ENCODE results near the gene CORO1C. TPM values are rescaled to one million over a fixed set of nuclear protein-coding genes. Genes with fewer than 3 reads are reported as not detected.

The CORO1C gene
- polyA plus RNA-seq (2013), result 69.5 TPM

GRCh38 chr12:108731105-108731865 is at the start of gene CORO1C:
CORO1C (minus strand) TSS chr12:108731518; CDS start chr12:108701318, 30,200 bp downstream.
- H3K4me1 ChIP-seq (ENCODE audit: control extremely low read depth in 1 of 4, control insufficient read depth in 4 of 4, insufficient read depth in 4 of 4, low read length in 3 of 4), result peaks cover 20 to 45% (median 32%) of the 10 kb centered on the region in 4 experiments
- under 1% methylated on average over 64 of the region's 85 CpGs for WGBS (ENCODE audit: insufficient coverage)
- no peaks in the 10 kb centered on the region for H3K27me3 ChIP-seq (replicated peaks in 2 of 5; ENCODE audit: control insufficient read depth in 4 of 5, insufficient read depth in 5 of 5, low read length in 4 of 5)
- peak within 1 kb of the TSS; percentile 66 to 85 for H3K27ac ChIP-seq (ENCODE audit: insufficient read depth in 1 of 2, low read depth in 1 of 2, low read length in 2 of 2, poor library complexity in 1 of 2, severe bottlenecking in 2 of 2)
- ChIA-PET CTCF (interaction anchor here (0.7 to 2.0 kb wide), 12 partner anchors 11 to 64 kb away, joined by 3 to 11 read pairs (median 4); no protein-coding TSS in a partner anchor), POLR2A (interaction anchor here (0.7 to 1.2 kb wide), 2 partner anchors 40 to 41 kb away, joined by 3 to 4 read pairs; no protein-coding TSS in a partner anchor)
- H3K9me3 ChIP-seq (ENCODE audit: control extremely low read depth in 1 of 5, control insufficient read depth in 4 of 5, insufficient read depth in 2 of 5, low read depth in 1 of 5, low read length in 4 of 5), result no peaks in the 10 kb centered on the region
- H3K36me3 ChIP-seq (ENCODE audit: control insufficient read depth in 4 of 4, insufficient read depth in 4 of 4, low read length in 3 of 4), result no peaks in the 10 kb centered on the region
- DNase-seq, result peak; percentile 94 to 98 (median 97)
- peak within 1 kb of the TSS; percentile 64 to 94 (median 85) for H3K4me3 ChIP-seq (ENCODE audit: control insufficient read depth in 1 of 7, extremely low read depth in 1 of 7, insufficient read depth in 4 of 7, low read depth in 2 of 7, low read length in 6 of 7)

- no peak for DNase-seq
- Histone ChIP-seq H3K4me3 (ENCODE audit: control insufficient read depth in 1 of 7, extremely low read depth in 1 of 7, insufficient read depth in 4 of 7, low read depth in 2 of 7, low read length in 6 of 7) (no peak overlapping the region), H3K36me3 (ENCODE audit: control insufficient read depth in 4 of 4, insufficient read depth in 4 of 4, low read length in 3 of 4) (peaks cover 0 to 8% (median 2%) of the 10 kb centered on the region in 4 experiments), H3K27me3 (replicated peaks in 2 of 5; ENCODE audit: control insufficient read depth in 4 of 5, insufficient read depth in 5 of 5, low read length in 4 of 5) (no peaks in the 10 kb centered on the region), H3K4me1 (ENCODE audit: control extremely low read depth in 1 of 4, control insufficient read depth in 4 of 4, insufficient read depth in 4 of 4, low read length in 3 of 4) (no peaks in the 10 kb centered on the region), H3K9me3 (ENCODE audit: control extremely low read depth in 1 of 5, control insufficient read depth in 4 of 5, insufficient read depth in 2 of 5, low read depth in 1 of 5, low read length in 4 of 5) (no peaks in the 10 kb centered on the region), H3K27ac (ENCODE audit: insufficient read depth in 1 of 2, low read depth in 1 of 2, low read length in 2 of 2, poor library complexity in 1 of 2, severe bottlenecking in 2 of 2) (no peak overlapping the region)
- CTCF ChIA-PET, result interaction anchor here (0.8 to 1.7 kb wide), 2 partner anchors 23 to 24 kb away, joined by 3 to 5 read pairs; no protein-coding TSS in a partner anchor
- POLR2A ChIA-PET, result no interaction called here
- 93% methylated on average over 5 of the region's 9 CpGs for WGBS (ENCODE audit: insufficient coverage)
These were observed 48.8 kb upstream of the CORO1C start for GRCh38 chr12:108779998-108780688.

- DNase-seq, result no peak
- Histone ChIP-seq H3K27ac (ENCODE audit: insufficient read depth in 1 of 2, low read depth in 1 of 2, low read length in 2 of 2, poor library complexity in 1 of 2, severe bottlenecking in 2 of 2) (no peak overlapping the region), H3K36me3 (ENCODE audit: control insufficient read depth in 4 of 4, insufficient read depth in 4 of 4, low read length in 3 of 4) (peaks cover 0 to 5% (median 0%) of the 10 kb centered on the region in 4 experiments), H3K9me3 (ENCODE audit: control extremely low read depth in 1 of 5, control insufficient read depth in 4 of 5, insufficient read depth in 2 of 5, low read depth in 1 of 5, low read length in 4 of 5) (no peaks in the 10 kb centered on the region), H3K4me1 (ENCODE audit: control extremely low read depth in 1 of 4, control insufficient read depth in 4 of 4, insufficient read depth in 4 of 4, low read length in 3 of 4) (peaks cover 0 to 15% (median 10%) of the 10 kb centered on the region in 4 experiments), H3K27me3 (replicated peaks in 2 of 5; ENCODE audit: control insufficient read depth in 4 of 5, insufficient read depth in 5 of 5, low read length in 4 of 5) (no peaks in the 10 kb centered on the region), H3K4me3 (ENCODE audit: control insufficient read depth in 1 of 7, extremely low read depth in 1 of 7, insufficient read depth in 4 of 7, low read depth in 2 of 7, low read length in 6 of 7) (no peak overlapping the region)
- ChIA-PET CTCF (no interaction called here), POLR2A (no interaction called here)
- WGBS (ENCODE audit: insufficient coverage), result 100% methylated on average over 2 of the region's 2 CpGs
These were observed 46.7 kb upstream of the CORO1C start for GRCh38 chr12:108778053-108778452.

GRCh38 chr12:108777156-108777555 is 45.8 kb upstream of the CORO1C start:
- no peaks in the 10 kb centered on the region for H3K27me3 ChIP-seq (replicated peaks in 2 of 5; ENCODE audit: control insufficient read depth in 4 of 5, insufficient read depth in 5 of 5, low read length in 4 of 5)
- DNase-seq, result no peak
- H3K4me3 ChIP-seq (ENCODE audit: control insufficient read depth in 1 of 7, extremely low read depth in 1 of 7, insufficient read depth in 4 of 7, low read depth in 2 of 7, low read length in 6 of 7), result no peak overlapping the region
- H3K4me1 ChIP-seq (ENCODE audit: control extremely low read depth in 1 of 4, control insufficient read depth in 4 of 4, insufficient read depth in 4 of 4, low read length in 3 of 4), result peaks cover 0 to 19% (median 11%) of the 10 kb centered on the region in 4 experiments
- H3K27ac ChIP-seq (ENCODE audit: insufficient read depth in 1 of 2, low read depth in 1 of 2, low read length in 2 of 2, poor library complexity in 1 of 2, severe bottlenecking in 2 of 2), result no peak overlapping the region
- no peaks in the 10 kb centered on the region for H3K36me3 ChIP-seq (ENCODE audit: control insufficient read depth in 4 of 4, insufficient read depth in 4 of 4, low read length in 3 of 4)
- CTCF ChIA-PET, result interaction anchor here (1.4 kb wide), 1 partner anchor 23 kb away, joined by 3 read pairs; no protein-coding TSS in a partner anchor
- 91% methylated on average over 1 of the region's 2 CpGs for WGBS (ENCODE audit: insufficient coverage)
- H3K9me3 ChIP-seq (ENCODE audit: control extremely low read depth in 1 of 5, control insufficient read depth in 4 of 5, insufficient read depth in 2 of 5, low read depth in 1 of 5, low read length in 4 of 5), result no peaks in the 10 kb centered on the region
- POLR2A ChIA-PET, result no interaction called here

- POLR2A ChIA-PET, result no interaction called here
- H3K27ac ChIP-seq (ENCODE audit: insufficient read depth in 1 of 2, low read depth in 1 of 2, low read length in 2 of 2, poor library complexity in 1 of 2, severe bottlenecking in 2 of 2), result no peak overlapping the region
These were observed 42.8 kb upstream of the CORO1C start for GRCh38 chr12:108773798-108774788.

GRCh38 chr12:108772891-108773797 is 41.8 kb upstream of the CORO1C start:
- ChIA-PET CTCF (interaction anchor here (1.4 to 2.3 kb wide), 5 partner anchors 31 to 155 kb away, joined by 3 to 7 read pairs (median 4); no protein-coding TSS in a partner anchor), POLR2A (interaction anchor here (0.7 kb wide), 1 partner anchor 10 kb away, joined by 3 read pairs; no protein-coding TSS in a partner anchor)
- no peak for DNase-seq
- Histone ChIP-seq H3K9me3 (ENCODE audit: control extremely low read depth in 1 of 5, control insufficient read depth in 4 of 5, insufficient read depth in 2 of 5, low read depth in 1 of 5, low read length in 4 of 5) (no peaks in the 10 kb centered on the region), H3K27ac (ENCODE audit: insufficient read depth in 1 of 2, low read depth in 1 of 2, low read length in 2 of 2, poor library complexity in 1 of 2, severe bottlenecking in 2 of 2) (no peak overlapping the region), H3K27me3 (replicated peaks in 2 of 5; ENCODE audit: control insufficient read depth in 4 of 5, insufficient read depth in 5 of 5, low read length in 4 of 5) (no peaks in the 10 kb centered on the region), H3K4me1 (ENCODE audit: control extremely low read depth in 1 of 4, control insufficient read depth in 4 of 4, insufficient read depth in 4 of 4, low read length in 3 of 4) (peaks cover 0 to 32% (median 22%) of the 10 kb centered on the region in 4 experiments), H3K36me3 (ENCODE audit: control insufficient read depth in 4 of 4, insufficient read depth in 4 of 4, low read length in 3 of 4) (no peaks in the 10 kb centered on the region), H3K4me3 (ENCODE audit: control insufficient read depth in 1 of 7, extremely low read depth in 1 of 7, insufficient read depth in 4 of 7, low read depth in 2 of 7, low read length in 6 of 7) (no peak overlapping the region)
- WGBS (ENCODE audit: insufficient coverage), result 94% methylated on average over 23 of the region's 25 CpGs

More at GRCh38 chr12:108773798-108774788, 42.8 kb upstream of the CORO1C start:
- H3K36me3 ChIP-seq (ENCODE audit: control insufficient read depth in 4 of 4, insufficient read depth in 4 of 4, low read length in 3 of 4), result no peaks in the 10 kb centered on the region
- no peaks in the 10 kb centered on the region for H3K9me3 ChIP-seq (ENCODE audit: control extremely low read depth in 1 of 5, control insufficient read depth in 4 of 5, insufficient read depth in 2 of 5, low read depth in 1 of 5, low read length in 4 of 5)
- H3K27me3 ChIP-seq (replicated peaks in 2 of 5; ENCODE audit: control insufficient read depth in 4 of 5, insufficient read depth in 5 of 5, low read length in 4 of 5), result no peaks in the 10 kb centered on the region
- DNase-seq, result peak; percentile 71 to 93 (median 90)
- CTCF ChIA-PET, result interaction anchor here (1.4 to 1.5 kb wide), 2 partner anchors 39 to 156 kb away, joined by 3 to 4 read pairs; no protein-coding TSS in a partner anchor
- H3K4me3 ChIP-seq (ENCODE audit: control insufficient read depth in 1 of 7, extremely low read depth in 1 of 7, insufficient read depth in 4 of 7, low read depth in 2 of 7, low read length in 6 of 7), result no peak overlapping the region
- WGBS (ENCODE audit: insufficient coverage), result 69% methylated on average over 19 of the region's 23 CpGs
- H3K4me1 ChIP-seq (ENCODE audit: control extremely low read depth in 1 of 4, control insufficient read depth in 4 of 4, insufficient read depth in 4 of 4, low read length in 3 of 4), result peaks cover 0 to 24% (median 13%) of the 10 kb centered on the region in 4 experiments
